ENCODE data around the gene PPP1R7. TPM values are rescaled to one million over a fixed set of nuclear protein-coding genes. Genes with fewer than 3 reads are reported as not detected.

Gene PPP1R7
- total and polyA plus RNA-seq, 8 donors: 21.5 to 38.7 (median 31.5) TPM

- H3K27me3 ChIP-seq: no peaks in the 10 kb centered on the region
- 71 to 89% methylated on average over 9 to 11 of the region's 11 CpGs for WGBS, 2 donors
- no peak for FAIRE-seq
- no peak overlapping the region for H3K4me3 ChIP-seq
- intact Hi-C loops (cut with DNase I): no loop called here
- no peaks in the 10 kb centered on the region for H3K4me1 ChIP-seq
- TF ChIP-seq CTCF (IDR thresholded peaks at IDR 0.05): no peak
- H3K27ac ChIP-seq: no peak overlapping the region
- no peaks in the 10 kb centered on the region for H3K36me3 ChIP-seq
- no peaks in the 10 kb centered on the region for H3K9me3 ChIP-seq
- no peak for DNase-seq
- ATAC-seq: no peak
These were observed 35.7 kb downstream of the PPP1R7 start for GRCh38 chr2:241185961-241186360.

- no peak for ATAC-seq
- Histone ChIP-seq H3K4me3 (no peak overlapping the region), H3K27me3 (no peaks in the 10 kb centered on the region), H3K9me3 (no peaks in the 10 kb centered on the region), H3K4me1 (no peaks in the 10 kb centered on the region), H3K27ac (no peak overlapping the region), H3K36me3 (no peaks in the 10 kb centered on the region)
- FAIRE-seq: no peak
- no peak for TF ChIP-seq CTCF (IDR thresholded peaks at IDR 0.05)
- intact Hi-C loops (cut with DNase I): no loop called here
- WGBS, 2 donors: 49 to 57% methylated on average over 14 of the region's 14 CpGs
- DNase-seq: peak in 1 of 6 donors; percentile 68
These were observed 37.0 kb downstream of the PPP1R7 start for GRCh38 chr2:241187101-241187917.

GRCh38 chr2:241187918-241188234 is 37.6 kb downstream of the PPP1R7 start:
- intact Hi-C loops (cut with DNase I): no loop called here
- Histone ChIP-seq H3K9me3 (no peaks in the 10 kb centered on the region), H3K36me3 (no peaks in the 10 kb centered on the region), H3K4me1 (no peaks in the 10 kb centered on the region), H3K27ac (no peak overlapping the region), H3K4me3 (no peak overlapping the region), H3K27me3 (no peaks in the 10 kb centered on the region)
- no peak for FAIRE-seq
- no peak for TF ChIP-seq CTCF (IDR thresholded peaks at IDR 0.05)
- no peak for DNase-seq
- 60 to 70% methylated on average over 4 of the region's 4 CpGs for WGBS, 2 donors
- no peak for ATAC-seq

GRCh38 chr2:241188361-241189092 is 38.3 kb downstream of the PPP1R7 start, which contains the start of gene ANO7:
ANO7 (plus strand) TSS chr2:241188677; CDS start chr2:241190064, 1,387 bp downstream.
- no peaks in the 10 kb centered on the region for H3K27me3 ChIP-seq
- intact Hi-C loops (cut with DNase I): no loop called here
- TF ChIP-seq CTCF (IDR thresholded peaks at IDR 0.05): no peak
- WGBS, 2 donors: 58 to 63% methylated on average over 20 to 21 of the region's 21 CpGs
- no peaks in the 10 kb centered on the region for H3K9me3 ChIP-seq
- no peak within 1 kb of the TSS for H3K4me3 ChIP-seq
- DNase-seq: peak in 1 of 6 donors; percentile 68
- H3K36me3 ChIP-seq: no peaks in the 10 kb centered on the region
- FAIRE-seq: no peak
- H3K4me1 ChIP-seq: no peaks in the 10 kb centered on the region
- ATAC-seq: peak in 2 of 4 donors; percentile 42 to 67
- no peak within 1 kb of the TSS for H3K27ac ChIP-seq
